ENCODE results near the gene PTH2.

Gene PTH2

DNA sequence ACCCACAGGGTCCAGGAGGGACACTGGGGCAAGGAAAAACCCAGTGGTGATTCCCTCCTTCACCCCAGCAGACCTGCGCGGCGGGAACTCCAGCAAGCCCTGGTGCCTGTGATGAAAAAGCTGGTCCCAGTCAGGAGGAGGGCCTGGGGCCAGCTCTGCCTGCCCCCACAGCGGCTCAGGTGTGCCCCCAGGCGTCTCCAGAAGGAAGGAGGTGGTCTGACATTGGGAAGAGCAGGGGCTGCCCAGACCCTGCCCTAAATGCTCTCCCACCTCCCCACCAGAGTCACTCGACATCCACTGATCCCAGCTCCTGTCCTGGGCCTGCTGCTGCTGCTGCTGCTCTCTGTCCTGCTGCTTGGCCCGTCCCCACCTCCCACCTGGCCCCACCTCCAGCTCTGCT lies 6.2 kb downstream of the PTH2 start:
- DNase-seq (ENCODE audit: extremely low spot score, insufficient read length, low read depth) (no peak), FAIRE-seq (no peak)

DNA sequence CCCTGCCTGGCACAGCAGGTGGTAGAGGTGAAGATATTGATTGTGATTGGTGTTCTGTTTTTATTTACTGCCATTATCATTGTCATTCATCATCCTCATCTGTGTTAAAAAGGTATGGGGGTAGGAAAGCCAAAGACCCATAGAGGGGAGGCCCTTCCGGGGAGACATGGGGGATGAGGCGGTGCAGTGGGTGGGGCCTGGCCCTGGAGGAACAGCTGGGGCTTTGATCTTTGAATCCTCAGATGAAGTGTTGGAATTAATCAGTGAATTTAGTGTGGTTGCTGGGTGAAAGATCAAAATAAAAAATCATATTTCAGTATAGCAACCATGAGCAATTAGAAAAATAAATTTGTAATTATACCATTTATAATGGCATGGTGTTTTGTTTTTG lies 7.4 kb downstream of the PTH2 start:
- FAIRE-seq (no peak), DNase-seq (ENCODE audit: extremely low spot score, insufficient read length, low read depth) (no peak)

DNA sequence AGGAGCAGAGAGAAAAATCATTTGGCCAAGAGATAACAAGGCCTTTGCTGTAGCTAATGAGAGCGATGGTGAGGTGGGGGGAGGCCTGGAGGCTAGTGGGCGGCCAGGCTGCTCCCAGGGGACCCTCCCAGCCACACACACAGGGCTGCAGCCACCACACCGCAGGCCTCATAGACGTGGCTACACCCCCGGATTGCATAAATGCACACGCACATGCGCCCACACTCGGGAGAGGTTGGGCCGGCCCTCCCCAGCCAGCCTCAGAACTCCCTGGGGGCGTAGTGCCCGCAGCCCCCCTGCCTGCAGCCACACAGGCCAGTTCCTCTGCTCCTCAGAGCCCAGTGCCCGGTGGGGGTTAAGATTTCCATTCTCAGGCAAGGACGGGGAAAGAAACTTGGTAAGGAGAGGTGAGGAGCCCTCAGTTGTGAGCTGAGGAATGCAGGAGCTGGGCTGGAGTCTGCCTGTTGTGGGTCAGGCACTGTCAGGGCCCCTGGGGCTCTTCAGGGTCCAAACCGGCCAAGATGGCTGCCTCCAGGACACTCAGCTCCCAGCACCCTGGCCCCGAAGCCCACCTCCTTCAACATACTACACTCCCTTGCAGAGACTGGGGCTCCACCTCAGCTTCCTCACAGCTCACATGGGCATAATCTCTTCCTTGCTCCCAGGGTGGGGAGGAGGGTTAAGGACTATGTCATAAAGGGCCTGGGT lies 8.0 kb downstream of the PTH2 start:
- DNase-seq (ENCODE audit: extremely low spot score, insufficient read length, low read depth) = peak; percentile 58
- peak; percentile 75 for FAIRE-seq

DNA sequence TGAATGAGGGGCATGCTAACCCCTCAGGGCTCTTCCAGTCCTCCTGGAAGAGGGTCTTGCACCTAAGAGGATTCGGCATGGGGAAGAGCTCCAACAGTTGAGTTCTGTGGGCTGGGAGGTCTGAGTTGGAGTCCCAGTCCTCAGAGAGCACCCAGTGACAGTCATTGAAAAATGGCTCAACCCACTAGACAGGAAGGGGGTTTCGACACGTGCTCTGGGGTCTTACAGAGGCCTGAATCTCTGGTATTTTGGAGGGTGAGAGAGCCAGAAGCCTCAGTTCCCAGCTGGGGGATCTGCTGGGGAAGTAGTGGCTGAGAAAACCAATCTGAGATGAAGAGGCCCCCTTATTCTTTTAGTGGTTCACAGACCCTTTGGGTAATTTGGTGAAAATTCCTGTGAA lies 9.0 kb downstream of the PTH2 start:
- DNase-seq (ENCODE audit: extremely low spot score, insufficient read length, low read depth) (no peak), FAIRE-seq (no peak)

DNA sequence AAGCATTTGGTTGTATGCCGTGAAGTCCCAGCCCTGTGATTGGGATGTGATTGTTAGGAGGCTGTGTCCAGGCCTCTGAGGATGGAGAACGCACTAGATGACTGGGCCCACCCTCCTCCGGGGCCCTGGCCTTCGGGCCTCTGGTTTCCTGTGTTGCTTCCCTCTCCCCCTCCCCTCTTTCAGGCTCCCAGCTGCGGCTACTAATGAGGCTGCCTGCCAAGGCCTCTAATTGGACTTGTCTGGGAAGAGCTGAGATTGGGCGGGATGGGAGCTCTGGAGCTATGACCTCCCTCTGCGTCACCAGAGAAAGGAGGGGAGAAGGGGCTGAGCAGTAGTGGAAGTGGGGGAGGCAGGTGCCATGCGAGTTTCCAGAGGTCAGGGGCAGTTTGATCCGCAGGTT lies 9.9 kb downstream of the PTH2 start:
- FAIRE-seq (no peak), DNase-seq (ENCODE audit: extremely low spot score, insufficient read length, low read depth) (no peak)

- FAIRE-seq (no peak), DNase-seq (ENCODE audit: extremely low spot score, insufficient read length, low read depth) (no peak)
Observed at GRCh38 chr19:49411681-49412326, 11.4 kb downstream of the PTH2 start.

- no peak for DNase-seq (ENCODE audit: extremely low spot score, insufficient read length, low read depth)
- peak; percentile 79 for FAIRE-seq
Observed at GRCh38 chr19:49409441-49410029, 13.7 kb downstream of the PTH2 start.

- peak; percentile 69 for FAIRE-seq
- DNase-seq (ENCODE audit: extremely low spot score, insufficient read length, low read depth) = no peak
Observed at GRCh38 chr19:49408816-49409440, 14.3 kb downstream of the PTH2 start.

GRCh38 chr19:49407482-49408015 lies 15.7 kb downstream of the PTH2 start:
- DNase-seq (ENCODE audit: extremely low spot score, insufficient read length, low read depth) (no peak), FAIRE-seq (no peak)

DNA sequence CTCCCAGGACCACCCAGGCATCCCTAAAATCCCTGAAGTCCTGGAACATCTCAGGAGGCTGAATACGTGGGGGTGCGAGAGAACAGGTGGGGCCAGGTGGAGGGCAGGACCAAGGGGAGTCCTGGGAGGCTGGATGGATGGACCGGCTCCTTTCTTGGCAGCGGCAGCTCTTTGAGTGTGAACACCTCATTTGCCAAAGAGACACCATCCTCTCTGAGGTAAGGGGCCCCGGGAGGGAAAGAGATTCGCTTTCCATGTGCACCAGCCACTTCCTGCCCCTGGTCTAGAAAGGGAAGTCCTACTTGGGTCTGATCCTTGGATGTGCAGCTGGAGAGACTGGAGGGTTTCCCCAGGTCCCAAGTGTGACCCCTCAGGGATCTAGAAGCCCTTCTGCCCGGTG lies 16.2 kb downstream of the PTH2 start:
- DNase-seq (ENCODE audit: extremely low spot score, insufficient read length, low read depth) (no peak), FAIRE-seq (no peak)

DNA sequence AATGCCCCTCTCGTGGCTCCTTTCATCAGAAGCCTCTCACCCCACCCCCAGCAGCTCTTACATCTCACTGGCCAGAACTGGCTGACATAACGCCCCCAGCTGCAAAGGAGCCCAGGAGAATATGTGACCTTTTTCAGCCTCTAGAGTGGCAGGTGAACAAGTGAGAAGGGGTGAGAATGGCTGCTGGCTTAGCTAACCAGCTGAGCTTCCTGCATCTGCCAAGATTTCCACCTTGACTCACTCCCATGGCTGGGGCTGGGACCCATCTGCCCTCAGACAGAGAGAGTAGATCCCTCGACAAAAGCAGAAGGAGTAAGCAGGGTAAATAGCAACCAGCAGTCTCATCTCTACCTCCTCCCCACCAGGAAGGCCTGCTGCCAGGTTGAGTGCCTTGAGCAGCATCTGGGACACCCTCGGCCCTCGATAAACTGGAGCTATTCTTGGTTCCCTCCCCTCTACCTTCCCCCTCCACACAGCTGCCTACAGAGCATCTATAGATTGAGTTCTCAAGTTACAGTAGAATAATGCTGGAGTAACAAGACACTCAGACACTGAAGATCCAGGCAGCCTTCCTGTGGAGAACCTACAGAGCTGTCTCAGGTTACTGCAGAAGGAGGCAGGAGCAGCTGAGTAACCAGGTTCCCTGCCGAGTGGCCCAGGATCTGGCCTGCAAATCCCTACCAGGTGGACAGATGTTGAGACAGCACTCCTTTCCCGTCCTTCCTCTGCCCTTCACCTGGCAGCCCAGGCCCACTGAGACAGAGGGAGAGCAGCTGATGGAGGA lies 19.6 kb downstream of the PTH2 start:
- DNase-seq (ENCODE audit: extremely low spot score, insufficient read length, low read depth) (no peak), FAIRE-seq (no peak)

- DNase-seq (ENCODE audit: extremely low spot score, insufficient read length, low read depth) (no peak), FAIRE-seq (no peak)
Observed at GRCh38 chr19:49400029-49400428, 23.2 kb downstream of the PTH2 start.

DNA sequence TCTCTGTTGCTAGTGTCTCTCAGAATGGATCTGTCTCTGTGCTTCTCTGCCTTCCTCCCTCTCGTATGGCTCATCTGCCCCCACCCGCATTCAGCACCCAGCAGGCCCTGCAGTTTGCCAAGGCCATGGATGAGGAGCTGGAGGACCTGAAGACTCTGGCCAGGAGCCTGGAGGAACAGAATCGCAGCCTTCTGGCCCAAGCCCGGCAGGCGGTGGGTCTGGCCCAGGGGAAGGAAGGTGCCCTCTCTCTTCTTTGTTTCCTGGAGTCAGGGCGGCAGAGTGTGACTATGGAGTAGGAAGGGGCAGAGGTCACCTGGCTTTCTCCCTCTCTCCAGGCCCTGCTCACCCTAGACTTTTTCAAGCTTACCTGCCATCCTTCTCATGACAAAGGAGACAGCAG lies 24.3 kb downstream of the PTH2 start:
- no peak for DNase-seq (ENCODE audit: extremely low spot score, insufficient read length, low read depth)
- no peak for FAIRE-seq

DNA sequence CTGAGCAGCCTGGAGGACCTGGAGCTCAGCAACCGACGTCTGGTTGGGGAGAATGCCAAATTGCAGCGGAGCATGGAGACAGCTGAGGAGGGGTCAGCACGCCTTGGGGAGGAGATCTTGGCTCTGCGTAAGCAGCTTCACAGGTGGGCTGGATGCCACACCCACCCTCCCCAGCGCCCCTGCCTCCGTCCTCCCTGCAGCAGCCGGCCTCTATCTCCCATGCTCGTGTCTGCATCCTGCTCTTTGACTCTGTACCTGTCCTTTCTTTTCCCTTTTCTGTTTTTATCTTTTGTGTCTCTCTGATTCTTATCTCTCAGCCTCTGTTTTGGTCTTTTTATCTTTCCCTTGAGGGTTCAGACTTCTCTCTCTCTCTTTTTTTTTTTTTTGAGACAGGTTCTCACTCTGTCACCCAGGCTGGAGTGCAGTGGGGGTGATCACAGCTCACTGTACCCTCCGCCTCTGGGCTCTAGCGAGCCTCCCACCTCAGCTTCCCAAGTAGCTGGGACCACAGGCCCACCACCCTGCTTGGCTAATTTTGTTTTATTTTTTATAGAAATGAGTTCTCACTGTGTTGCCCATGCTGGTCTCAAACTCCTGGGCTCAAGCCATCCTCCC lies 25.1 kb downstream of the PTH2 start:
- DNase-seq (ENCODE audit: extremely low spot score, insufficient read length, low read depth) = no peak
- FAIRE-seq = no peak

DNA sequence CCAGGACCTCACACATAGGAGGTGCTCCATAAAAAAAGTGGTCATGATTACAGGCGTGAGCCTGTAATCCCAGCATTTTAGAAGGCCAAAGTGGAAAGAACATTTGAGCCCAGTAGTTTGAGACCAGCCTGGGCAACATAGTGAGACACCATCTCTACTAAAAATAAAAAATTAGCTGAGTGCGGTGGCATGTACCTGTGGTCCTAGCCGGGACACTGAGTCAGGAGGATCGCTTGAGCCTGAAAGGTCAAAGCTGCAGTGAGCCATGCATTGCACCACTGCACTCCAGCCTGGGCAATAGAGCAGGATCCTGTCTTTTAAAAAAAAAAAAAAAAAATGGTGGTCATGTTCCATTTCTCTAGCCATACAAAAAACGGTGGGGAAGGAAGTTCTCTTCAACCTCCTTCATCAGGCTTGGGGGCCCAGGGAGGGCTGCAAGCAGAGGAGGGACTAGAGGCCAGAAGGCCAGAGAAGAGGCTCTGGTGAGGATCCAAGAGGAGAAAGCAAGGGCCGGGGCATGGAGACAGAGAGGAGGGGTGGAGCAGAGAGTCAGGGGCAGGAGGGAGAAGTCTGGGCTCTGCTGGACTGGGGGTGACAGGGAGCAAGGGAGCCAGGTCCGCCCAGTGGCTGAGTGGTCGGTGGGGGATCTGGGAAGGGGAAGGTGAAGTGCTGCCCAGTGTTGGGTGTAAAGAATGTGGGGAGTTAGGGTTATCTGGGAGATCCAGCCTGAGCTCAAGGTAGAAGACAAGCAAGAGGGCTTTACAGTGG lies 26.3 kb downstream of the PTH2 start:
- DNase-seq (ENCODE audit: extremely low spot score, insufficient read length, low read depth) = no peak
- FAIRE-seq = no peak

- DNase-seq (ENCODE audit: extremely low spot score, insufficient read length, low read depth) (no peak), FAIRE-seq (no peak)
Observed at GRCh38 chr19:49395581-49396407, 27.4 kb downstream of the PTH2 start.

DNA sequence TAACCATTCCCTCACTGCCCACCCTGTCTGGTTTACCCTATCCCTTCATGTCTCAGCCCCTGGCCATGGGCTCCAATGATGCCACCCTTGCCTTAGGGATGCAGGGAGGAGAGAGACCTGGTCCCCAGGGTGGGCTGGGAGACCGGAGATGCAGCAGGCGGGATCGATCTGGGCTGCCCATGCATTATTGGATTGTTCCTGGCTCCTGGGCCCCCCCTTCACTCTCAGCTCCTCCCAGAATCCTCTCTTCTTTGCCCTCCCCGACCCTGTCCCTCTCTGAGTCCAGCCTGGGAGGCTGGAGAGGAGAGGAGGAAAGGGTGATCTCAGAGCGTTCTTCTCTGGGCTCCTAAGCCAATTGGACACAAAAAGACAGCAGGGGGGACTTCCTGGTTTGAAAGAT lies 29.4 kb downstream of the PTH2 start:
- DNase-seq (ENCODE audit: extremely low spot score, insufficient read length, low read depth) = no peak
- no peak for FAIRE-seq

Data from GM18507 (cell line).